ENCODE data around the gene CAV1.

The CAV1 gene

GRCh38 chr7:116530107-116530820 lies 5.4 kb downstream of the CAV1 start:
- no peak for DNase-seq (ENCODE audit: low spot score)

GRCh38 chr7:116532102-116532688 lies 7.4 kb downstream of the CAV1 start:
- no peak for DNase-seq (ENCODE audit: low spot score)

GRCh38 chr7:116534790-116535189 lies 10.0 kb downstream of the CAV1 start:
- no peak for DNase-seq (ENCODE audit: low spot score)

- no peak for DNase-seq (ENCODE audit: low spot score)
Observed at GRCh38 chr7:116535416-116535815, 10.6 kb downstream of the CAV1 start.

GRCh38 chr7:116538138-116538537 lies 13.3 kb downstream of the CAV1 start:
- DNase-seq (ENCODE audit: low spot score): no peak

GRCh38 chr7:116539879-116540278 lies 15.0 kb downstream of the CAV1 start:
- no peak for DNase-seq (ENCODE audit: low spot score)

GRCh38 chr7:116540743-116541142 lies 15.9 kb downstream of the CAV1 start:
- no peak for DNase-seq (ENCODE audit: low spot score)

- no peak for DNase-seq (ENCODE audit: low spot score)
Observed at GRCh38 chr7:116541951-116542350, 17.1 kb downstream of the CAV1 start.

GRCh38 chr7:116542618-116543017 lies 17.8 kb downstream of the CAV1 start:
- no peak for DNase-seq (ENCODE audit: low spot score)

- DNase-seq (ENCODE audit: low spot score): no peak
Observed at GRCh38 chr7:116543664-116544063, 18.8 kb downstream of the CAV1 start.

- DNase-seq (ENCODE audit: low spot score): no peak
Observed at GRCh38 chr7:116544487-116544886, 19.7 kb downstream of the CAV1 start.

GRCh38 chr7:116545411-116545993 lies 20.7 kb downstream of the CAV1 start:
- DNase-seq (ENCODE audit: low spot score): no peak

- no peak for DNase-seq (ENCODE audit: low spot score)
Observed at GRCh38 chr7:116546054-116546453, 21.2 kb downstream of the CAV1 start.

- no peak for DNase-seq (ENCODE audit: low spot score)
Observed at GRCh38 chr7:116546916-116547315, 22.1 kb downstream of the CAV1 start.

- no peak for DNase-seq (ENCODE audit: low spot score)
Observed at GRCh38 chr7:116547347-116547746, 22.5 kb downstream of the CAV1 start.

- DNase-seq (ENCODE audit: low spot score): no peak
Observed at GRCh38 chr7:116548506-116548905, 23.7 kb downstream of the CAV1 start.

- no peak for DNase-seq (ENCODE audit: low spot score)
Observed at GRCh38 chr7:116549370-116549769, 24.5 kb downstream of the CAV1 start.

- DNase-seq (ENCODE audit: low spot score): no peak
Observed at GRCh38 chr7:116551692-116552091, 26.9 kb downstream of the CAV1 start.

- DNase-seq (ENCODE audit: low spot score): no peak
Observed at GRCh38 chr7:116552602-116553001, 27.8 kb downstream of the CAV1 start.

- DNase-seq (ENCODE audit: low spot score): no peak
Observed at GRCh38 chr7:116553168-116553964, 28.5 kb downstream of the CAV1 start.

GRCh38 chr7:116554436-116554835 lies 29.6 kb downstream of the CAV1 start:
- DNase-seq (ENCODE audit: low spot score): no peak

GRCh38 chr7:116554911-116555310 lies 30.1 kb downstream of the CAV1 start:
- DNase-seq (ENCODE audit: low spot score): no peak

- DNase-seq (ENCODE audit: low spot score): no peak
Observed at GRCh38 chr7:116557066-116557585, 32.3 kb downstream of the CAV1 start.
